ENCODE measurements around the gene KIF5C. TPM values are rescaled to one million over a fixed set of nuclear protein-coding genes. Genes with fewer than 3 reads are reported as not detected.
"Not testable (repeated sequence)": the region's sequence is repeated elsewhere in the genome, so short reads cannot be mapped to it uniquely, and the experiment has no call there.

The KIF5C gene
- total RNA-seq, 1 donor from 2014 or later = 0.49 TPM

GRCh38 chr2:148978026-148978685 is 103.1 kb downstream of the KIF5C start:
- H3K9me3 ChIP-seq = no peaks in the 10 kb centered on the region
- intact Hi-C loops (cut with DNase I) = no loop called here
- no peaks in the 10 kb centered on the region for H3K4me1 ChIP-seq
- no peak overlapping the region for H3K4me3 ChIP-seq
- DNase-seq = no peak
- no peaks in the 10 kb centered on the region for H3K36me3 ChIP-seq
- no peak for ATAC-seq
- TF ChIP-seq, protein P1, sequence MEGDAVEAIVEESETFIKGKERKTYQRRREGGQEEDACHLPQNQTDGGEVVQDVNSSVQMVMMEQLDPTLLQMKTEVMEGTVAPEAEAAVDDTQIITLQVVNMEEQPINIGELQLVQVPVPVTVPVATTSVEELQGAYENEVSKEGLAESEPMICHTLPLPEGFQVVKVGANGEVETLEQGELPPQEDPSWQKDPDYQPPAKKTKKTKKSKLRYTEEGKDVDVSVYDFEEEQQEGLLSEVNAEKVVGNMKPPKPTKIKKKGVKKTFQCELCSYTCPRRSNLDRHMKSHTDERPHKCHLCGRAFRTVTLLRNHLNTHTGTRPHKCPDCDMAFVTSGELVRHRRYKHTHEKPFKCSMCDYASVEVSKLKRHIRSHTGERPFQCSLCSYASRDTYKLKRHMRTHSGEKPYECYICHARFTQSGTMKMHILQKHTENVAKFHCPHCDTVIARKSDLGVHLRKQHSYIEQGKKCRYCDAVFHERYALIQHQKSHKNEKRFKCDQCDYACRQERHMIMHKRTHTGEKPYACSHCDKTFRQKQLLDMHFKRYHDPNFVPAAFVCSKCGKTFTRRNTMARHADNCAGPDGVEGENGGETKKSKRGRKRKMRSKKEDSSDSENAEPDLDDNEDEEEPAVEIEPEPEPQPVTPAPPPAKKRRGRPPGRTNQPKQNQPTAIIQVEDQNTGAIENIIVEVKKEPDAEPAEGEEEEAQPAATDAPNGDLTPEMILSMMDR (IDR thresholded peaks at IDR 0.05) = no peak
- no peaks in the 10 kb centered on the region for H3K27me3 ChIP-seq
- H3K27ac ChIP-seq = no peak overlapping the region

GRCh38 chr2:148978706-148979105 is 103.7 kb downstream of the KIF5C start:
- Histone ChIP-seq H3K27me3 (no peaks in the 10 kb centered on the region), H3K27ac (no peak overlapping the region), H3K4me1 (no peaks in the 10 kb centered on the region), H3K4me3 (no peak overlapping the region), H3K9me3 (no peaks in the 10 kb centered on the region), H3K36me3 (no peaks in the 10 kb centered on the region)
- DNase-seq (no peak), ATAC-seq (no peak)
- TF ChIP-seq, protein P1 (IDR thresholded peaks at IDR 0.05) = no peak
- intact Hi-C loops (cut with DNase I) = no loop called here

DNA sequence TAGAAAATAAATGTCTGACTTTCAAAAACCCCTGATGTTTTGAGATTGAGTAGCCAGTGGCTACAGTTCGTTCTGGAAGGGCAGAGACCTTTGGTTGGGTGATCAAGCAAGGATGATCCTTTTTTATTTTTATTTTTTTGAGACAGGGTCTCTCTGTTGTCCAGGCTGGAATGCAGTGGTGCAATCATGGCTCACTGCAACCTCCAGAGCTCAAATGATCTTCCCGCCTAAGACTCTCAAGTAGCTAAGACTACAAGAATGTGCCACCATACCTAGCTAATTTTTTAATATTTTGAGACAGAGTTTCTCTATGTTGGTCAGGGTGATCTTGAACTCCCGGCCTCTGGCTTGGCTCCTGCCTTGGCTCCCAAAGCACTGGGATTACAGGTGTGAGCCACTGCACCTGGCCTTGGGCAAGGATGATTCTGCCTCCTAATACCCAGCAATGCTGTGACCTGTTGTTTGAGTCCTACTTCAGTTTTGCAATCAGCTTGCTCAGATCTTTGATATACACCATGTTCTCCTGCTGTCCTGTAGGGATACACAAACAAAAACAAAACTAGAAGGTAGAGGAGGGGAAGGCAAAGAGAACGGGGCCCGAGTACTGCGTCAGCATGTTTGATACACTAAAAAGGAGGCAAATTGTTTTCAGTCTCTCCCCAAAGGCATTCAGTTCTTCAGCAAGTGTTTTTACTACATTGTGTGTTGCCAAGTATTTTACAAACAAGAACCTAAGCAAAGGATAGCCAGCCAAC is 104.3 kb downstream of the KIF5C start:
- Histone ChIP-seq H3K4me1 (no peaks in the 10 kb centered on the region), H3K36me3 (no peaks in the 10 kb centered on the region), H3K27ac (no peak overlapping the region), H3K27me3 (no peaks in the 10 kb centered on the region), H3K4me3 (no peak overlapping the region), H3K9me3 (no peaks in the 10 kb centered on the region)
- ATAC-seq (no peak), DNase-seq (no peak)
- intact Hi-C loops (cut with DNase I) = no loop called here
- TF ChIP-seq, protein P1 (IDR thresholded peaks at IDR 0.05) = no peak

DNA sequence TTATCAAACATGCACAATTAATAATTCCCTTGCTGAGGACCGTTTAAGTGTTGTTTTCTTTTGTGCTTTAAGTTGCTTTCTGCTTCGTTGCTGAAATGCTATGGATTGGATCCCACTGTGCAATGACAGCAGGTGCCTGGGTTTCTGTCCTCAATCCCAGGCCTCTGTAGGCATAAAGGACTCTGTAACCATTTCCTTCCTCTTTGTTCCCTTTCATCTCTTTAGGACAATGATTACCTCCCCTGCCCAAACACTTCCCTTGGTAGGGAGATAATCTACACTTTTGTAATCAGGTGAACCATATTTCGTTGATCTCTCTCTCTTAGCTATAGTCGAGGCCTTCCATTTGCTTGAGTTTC is 104.9 kb downstream of the KIF5C start:
- no peak for DNase-seq
- TF ChIP-seq, protein P1 (IDR thresholded peaks at IDR 0.05) = no peak
- no peak for ATAC-seq
- Histone ChIP-seq H3K9me3 (no peaks in the 10 kb centered on the region), H3K27me3 (no peaks in the 10 kb centered on the region), H3K27ac (no peak overlapping the region), H3K36me3 (no peaks in the 10 kb centered on the region), H3K4me1 (no peaks in the 10 kb centered on the region), H3K4me3 (no peak overlapping the region)
- intact Hi-C loops (cut with DNase I) = no loop called here

- intact Hi-C loops (cut with DNase I) = not testable (repeated sequence)
These were observed 105.5 kb downstream of the KIF5C start for GRCh38 chr2:148980496-148980895.

DNA sequence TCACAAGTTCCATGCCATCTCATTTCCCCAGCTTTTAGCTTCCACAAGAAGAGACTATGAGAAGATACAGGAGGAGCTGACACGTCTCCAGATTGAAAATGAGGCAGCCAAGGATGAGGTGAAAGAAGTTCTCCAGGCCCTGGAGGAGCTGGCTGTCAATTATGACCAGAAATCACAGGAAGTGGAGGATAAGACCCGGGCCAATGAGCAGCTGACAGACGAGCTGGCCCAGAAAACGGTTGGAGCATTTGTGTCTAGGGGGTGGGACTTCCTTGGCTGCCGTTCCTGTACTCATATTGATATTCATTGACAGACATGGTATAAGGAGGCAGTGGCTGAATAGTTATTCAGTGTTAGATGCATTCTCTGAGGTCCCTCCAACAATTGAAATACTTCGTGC is 106.3 kb downstream of the KIF5C start:
- no peak for ATAC-seq
- no peaks in the 10 kb centered on the region for H3K4me1 ChIP-seq
- TF ChIP-seq, protein P1 (IDR thresholded peaks at IDR 0.05) = no peak
- H3K27ac ChIP-seq = no peak overlapping the region
- no peaks in the 10 kb centered on the region for H3K27me3 ChIP-seq
- intact Hi-C loops (cut with DNase I) = no loop called here
- H3K9me3 ChIP-seq = no peaks in the 10 kb centered on the region
- H3K4me3 ChIP-seq = no peak overlapping the region
- H3K36me3 ChIP-seq = no peaks in the 10 kb centered on the region
- no peak for DNase-seq

More at GRCh38 chr2:148980496-148980895, 105.5 kb downstream of the KIF5C start:
- H3K27me3 ChIP-seq, H3K4me1 ChIP-seq, H3K9me3 ChIP-seq, H3K4me3 ChIP-seq, ATAC-seq, H3K27ac ChIP-seq, H3K36me3 ChIP-seq, DNase-seq: not testable (repeated sequence)
